Pons (tissue), 1 donor: Measurements from ENCODE around the gene JAM3.
"Not testable (repeated sequence)": the region's sequence is repeated elsewhere in the genome, so short reads cannot be mapped to it uniquely, and the experiment has no call there.

Source experiments
- DNase-seq: peaks from one replicate; pipeline ENCODE4 v3.0.0-alpha.2; 2016; ENCODE audit warnings: low spot score

The JAM3 gene

DNA sequence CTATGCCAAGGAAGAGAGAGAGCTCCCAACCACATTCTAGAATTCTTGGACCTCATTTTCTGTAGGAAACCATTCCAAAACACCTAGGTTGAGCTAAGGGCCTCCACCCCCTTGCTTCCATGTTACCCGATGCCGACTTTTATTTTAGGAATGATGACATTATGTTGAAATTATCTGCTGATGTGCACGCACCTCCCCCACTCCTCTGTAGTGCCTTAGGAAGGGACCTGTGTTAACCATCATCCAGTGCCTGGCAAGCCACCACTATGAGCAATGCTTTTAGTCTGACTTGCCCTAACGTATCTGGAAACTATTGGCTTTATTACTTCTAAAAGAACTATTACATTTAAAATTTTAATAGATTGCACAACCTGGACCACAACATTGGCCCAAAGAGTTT is 112.8 kb downstream of the JAM3 start:
- DNase-seq: no peak

DNA sequence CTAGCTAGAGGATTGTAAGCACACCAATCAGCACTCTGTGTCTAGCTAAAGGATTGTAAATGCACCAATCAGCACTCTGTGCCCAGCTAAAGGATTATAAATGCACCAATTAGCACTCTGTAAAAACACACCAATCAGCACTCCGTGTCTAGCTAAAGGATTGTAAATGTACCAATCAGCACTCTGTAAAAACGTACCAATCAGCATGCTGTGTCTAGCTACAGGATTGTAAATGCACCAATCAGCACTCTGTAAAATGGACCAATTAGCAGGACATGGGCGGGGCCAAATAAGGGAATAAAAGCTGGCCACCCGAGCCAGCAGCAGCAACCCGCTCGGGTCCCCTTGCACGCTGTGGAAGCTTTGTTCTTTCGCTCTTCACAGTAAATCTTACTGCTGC is 119.2 kb downstream of the JAM3 start:
- DNase-seq: not testable (repeated sequence)

DNA sequence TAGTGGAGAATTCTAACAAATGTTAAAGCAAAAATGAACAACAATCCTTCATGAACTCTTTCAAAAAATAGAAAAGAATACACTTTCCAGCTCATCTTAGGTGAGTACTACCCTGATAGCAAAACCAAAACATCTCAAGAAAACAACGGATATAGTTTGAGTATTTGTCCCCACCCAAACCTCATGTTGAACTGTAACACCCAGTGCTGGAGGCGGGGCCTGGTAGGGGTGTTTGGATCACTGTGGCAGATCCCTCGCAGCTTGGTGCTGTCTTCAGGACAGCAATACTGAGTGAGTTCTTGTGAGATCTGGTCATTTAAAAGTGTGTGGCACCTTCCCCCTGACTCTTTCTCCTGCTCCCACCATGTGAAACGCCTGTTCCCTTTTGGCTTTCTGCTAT is 127.9 kb downstream of the JAM3 start:
- DNase-seq: no peak

DNA sequence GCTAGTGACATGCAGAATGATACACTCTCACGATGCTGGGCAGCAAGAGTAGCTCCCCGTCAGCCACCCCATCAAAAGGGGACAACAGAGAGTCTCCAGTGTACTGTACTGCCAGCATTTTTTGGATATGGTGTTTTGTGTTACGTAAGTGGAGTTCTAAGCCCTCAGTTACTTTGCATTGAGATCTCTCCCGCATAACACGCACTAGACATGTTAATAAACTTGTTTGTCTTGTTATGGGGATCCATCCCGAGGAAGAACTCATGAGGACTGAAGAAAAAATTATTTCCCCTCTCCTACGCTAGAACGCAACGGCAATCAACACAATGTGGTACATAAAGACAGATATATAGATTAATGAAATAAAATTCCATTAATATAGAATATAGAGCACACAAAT is 130.7 kb downstream of the JAM3 start:
- DNase-seq: no peak

DNA sequence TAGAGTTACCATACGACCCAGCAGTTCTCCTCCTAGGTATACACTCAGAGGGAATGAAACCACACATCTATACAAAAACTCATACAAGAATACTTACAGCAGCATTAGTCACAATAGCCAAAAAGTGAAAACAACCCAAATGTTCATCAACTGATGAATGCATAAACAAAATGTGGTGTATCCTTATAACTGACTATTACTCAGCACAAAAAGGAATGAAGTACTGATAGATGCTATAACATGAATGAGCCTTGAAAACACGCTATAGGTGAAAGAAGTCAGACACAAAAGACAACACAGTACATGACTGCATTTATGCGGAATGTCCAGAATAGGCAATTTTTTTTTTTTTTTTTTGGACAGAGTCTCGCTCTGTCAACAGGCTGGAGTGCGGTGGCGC is 131.8 kb downstream of the JAM3 start:
- no peak for DNase-seq
